Testis (tissue), 3 donors: ENCODE data around the gene ZBTB8B. TPM values are rescaled to one million over a fixed set of nuclear protein-coding genes. Genes with fewer than 3 reads are reported as not detected.
A peak's percentile ranks its signal among the peaks of the same experiment; 100 is the strongest.

ENCODE experiments used
- DNase-seq: peaks from one replicate; pipeline ENCODE4 v3.0.0-alpha.2; 2019
- H3K27ac ChIP-seq, 2 donors: fragments of 200-600 bp; sonication (generic); one replicate each; pipeline ENCODE4 v1.5.1; 2019
- H3K27me3 ChIP-seq: fragments of 200-600 bp; sonication (generic); one replicate; pipeline ENCODE4 v1.5.1; 2019
- H3K36me3 ChIP-seq: fragments of 200-600 bp; sonication (generic); one replicate; pipeline ENCODE4 v1.5.1; 2017; ENCODE audit warnings: low read depth; ENCODE audit errors: missing control alignments
- H3K4me1 ChIP-seq: fragments of 200-600 bp; sonication (generic); one replicate; pipeline ENCODE4 v1.5.1; 2019
- H3K4me3 ChIP-seq, 2 donors: fragments of 200-600 bp; sonication (generic); one replicate each; pipeline ENCODE4 v1.5.1; 2017 to 2019
- H3K9me3 ChIP-seq: fragments of 200-600 bp; sonication (generic); one replicate; pipeline ENCODE4 v1.5.1; 2017
- CTCF ChIP-seq, 3 experiments: fragments of 450-650 bp in 2 of 3; fragments of 200-600 bp in 1 of 3; sonication (generic) in 1 of 3; IDR thresholded peaks; one replicate each; pipeline ENCODE4 v1.5.1; 2016 to 2019; ENCODE audit warnings: antibody characterized with exemption in 3 of 3, mild to moderate bottlenecking in 2 of 3, moderate library complexity in 1 of 3
- POLR2A ChIP-seq: fragments of 450-650 bp; IDR thresholded peaks from one replicate; pipeline ENCODE4 v1.6.1; 2017; ENCODE audit warnings: antibody characterized with exemption, mild to moderate bottlenecking, moderate library complexity
- WGBS, 2 donors: methylation state at CpG; one replicate each; pipeline ENCODE4 v1.1.5; 2018; 5-methylcytosine and 5-hydroxymethylcytosine counted together
- intact Hi-C: fragments of 100-400 bp; cut with DNase I; formaldehyde crosslinking; loops from one replicate; pipeline ENCODE4 v1.15.1; 2023; ENCODE audit warnings: low total_unique reads
- polyA plus RNA-seq: library from polyadenylated mRNA; stranded (reverse); fragments of 350-450 nt; fragmentation: Illumina TruSeq; extraction: RNeasy Lipid Tissue Mini Kit (QIAGEN cat#74804); gene quantifications from one replicate; pipeline ENCODE4 v1.2.3, GENCODE V29; 2014; ENCODE audit warnings: low read depth, low replicate concordance; ENCODE audit not compliant: insufficient read depth
- total RNA-seq, 2 donors: library from RNA; depleted of rRNA; stranded (reverse); fragments of >200 nt; gene quantifications; one replicate each; pipeline ENCODE4 v1.2.3, GENCODE V29; 2016

The ZBTB8B gene
- total and polyA plus RNA-seq, 3 donors from 2014 or later = 0.21 to 0.55 (median 0.50) TPM

GRCh38 chr1:32489774-32490454 is 25.0 kb downstream of the ZBTB8B start:
- TF ChIP-seq CTCF (IDR thresholded peaks at IDR 0.05) (no peak), POLR2A (no peak)
- intact Hi-C loops = no loop called here
- 87 to 97% methylated on average over 3 of the region's 3 CpGs for WGBS, 2 donors
- Histone ChIP-seq H3K36me3 (no peaks in the 10 kb centered on the region), H3K9me3 (no peaks in the 10 kb centered on the region), H3K4me3 (no peak overlapping the region), H3K27ac (no peak overlapping the region), H3K27me3 (no peaks in the 10 kb centered on the region), H3K4me1 (no peaks in the 10 kb centered on the region)
- no peak for DNase-seq

GRCh38 chr1:32491386-32491785 is 26.5 kb downstream of the ZBTB8B start:
- Histone ChIP-seq H3K9me3 (no peaks in the 10 kb centered on the region), H3K4me1 (no peaks in the 10 kb centered on the region), H3K36me3 (no peaks in the 10 kb centered on the region), H3K4me3 (no peak overlapping the region), H3K27ac (no peak overlapping the region), H3K27me3 (no peaks in the 10 kb centered on the region)
- WGBS, 2 donors = 87 to 93% methylated on average over 2 of the region's 2 CpGs
- intact Hi-C loops = no loop called here
- TF ChIP-seq POLR2A = no peak
- TF ChIP-seq CTCF (IDR thresholded peaks at IDR 0.05) = no peak
- no peak for DNase-seq

DNA sequence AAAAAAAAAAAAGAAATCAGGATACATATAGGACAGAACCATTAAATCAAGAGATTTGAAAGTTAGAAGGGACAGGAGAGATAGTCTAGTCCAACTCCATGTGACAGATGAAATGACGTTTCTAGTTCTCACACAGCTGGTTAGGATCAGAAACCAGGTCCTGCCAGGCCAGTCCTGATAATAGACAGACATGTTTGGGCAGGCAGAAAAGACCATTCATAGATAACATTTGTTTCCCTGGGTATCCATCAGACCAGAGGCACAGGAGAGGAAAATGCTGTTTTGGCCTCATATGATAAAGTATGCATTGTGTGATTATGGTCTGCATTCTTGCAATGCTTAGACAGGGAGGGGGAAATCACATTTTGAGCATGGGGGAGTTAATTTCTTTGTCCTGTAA is 29.3 kb downstream of the ZBTB8B start:
- TF ChIP-seq CTCF (IDR thresholded peaks at IDR 0.05) (no peak), POLR2A (no peak)
- no peaks in the 10 kb centered on the region for H3K9me3 ChIP-seq
- intact Hi-C loops = no loop called here
- WGBS, 2 donors = 63 to 82% methylated on average over 1 of the region's 1 CpG
- H3K4me1 ChIP-seq = no peaks in the 10 kb centered on the region
- no peak overlapping the region for H3K4me3 ChIP-seq
- no peaks in the 10 kb centered on the region for H3K36me3 ChIP-seq
- no peak overlapping the region for H3K27ac ChIP-seq
- H3K27me3 ChIP-seq = no peaks in the 10 kb centered on the region
- no peak for DNase-seq

DNA sequence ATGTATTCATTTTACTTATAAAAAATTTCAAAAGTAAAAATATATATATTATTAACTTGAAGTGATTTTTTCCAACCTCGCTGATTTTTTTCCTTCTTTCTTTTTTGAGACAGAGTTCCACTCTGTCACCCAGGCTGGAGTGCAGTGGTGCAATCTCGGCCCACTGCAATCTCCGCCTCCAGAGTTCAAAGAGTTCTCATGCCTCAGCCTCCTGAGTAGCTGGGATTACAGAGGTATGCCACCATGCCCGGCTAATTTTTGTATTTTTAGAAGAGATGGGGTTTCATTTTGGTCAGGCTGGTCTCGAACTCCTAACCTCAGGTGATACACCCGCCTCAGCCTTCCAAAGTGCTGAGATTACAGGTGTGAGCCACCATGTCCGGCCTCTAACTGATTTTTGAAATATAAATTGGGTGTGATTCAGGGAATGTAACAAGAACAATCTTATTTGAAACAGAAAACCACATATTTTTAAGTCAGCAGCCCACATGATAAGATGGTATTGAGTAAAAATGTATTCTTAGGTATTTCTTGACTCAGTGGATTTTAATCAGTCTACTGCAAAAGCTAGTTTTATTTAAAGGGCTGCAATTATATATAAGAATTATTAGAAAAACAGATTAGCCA is 30.0 kb downstream of the ZBTB8B start:
- TF ChIP-seq CTCF (IDR thresholded peaks at IDR 0.05) (no peak), POLR2A (no peak)
- no peak overlapping the region for H3K27ac ChIP-seq
- intact Hi-C loops = no loop called here
- no peaks in the 10 kb centered on the region for H3K27me3 ChIP-seq
- no peaks in the 10 kb centered on the region for H3K4me1 ChIP-seq
- DNase-seq = no peak
- 83 to 86% methylated on average over 7 of the region's 7 CpGs for WGBS, 2 donors
- H3K4me3 ChIP-seq = no peak overlapping the region
- no peaks in the 10 kb centered on the region for H3K36me3 ChIP-seq
- H3K9me3 ChIP-seq = no peaks in the 10 kb centered on the region

- DNase-seq = no peak
- no peaks in the 10 kb centered on the region for H3K36me3 ChIP-seq
- no peak for TF ChIP-seq CTCF (IDR thresholded peaks at IDR 0.05)
- TF ChIP-seq POLR2A = no peak
- no peaks in the 10 kb centered on the region for H3K27me3 ChIP-seq
- H3K4me1 ChIP-seq = peaks cover under 1% of the 10 kb centered on the region
- peak overlapping the region in 1 of 2 donors; percentile 54 for H3K27ac ChIP-seq
- no peak overlapping the region for H3K4me3 ChIP-seq
- 44 to 48% methylated on average over 5 of the region's 5 CpGs for WGBS, 2 donors
- no peaks in the 10 kb centered on the region for H3K9me3 ChIP-seq
- intact Hi-C loops = no loop called here
These were observed 31.3 kb downstream of the ZBTB8B start for GRCh38 chr1:32496127-32496526.
